Measurements from ENCODE around the gene RNF126. TPM values are rescaled to one million over a fixed set of nuclear protein-coding genes. Genes with fewer than 3 reads are reported as not detected.
"Not testable (repeated sequence)": the region's sequence is repeated elsewhere in the genome, so short reads cannot be mapped to it uniquely, and the experiment has no call there.

The RNF126 gene
- polyA plus RNA-seq, 1 donor (not counting 4 experiments of a cell fraction or from before 2014, with no cell fraction given): 8.2 TPM

GRCh38 chr19:632579-633067 is 30.4 kb downstream of the RNF126 start:
- H4K20me1 ChIP-seq (ENCODE audit: control insufficient read depth, extremely low read depth, insufficient read depth, low read length): no peaks in the 10 kb centered on the region
- peak overlapping the region; percentile 66 for H3K27ac ChIP-seq (ENCODE audit: control insufficient read depth, insufficient read depth, low read length)
- H3K27me3 ChIP-seq (ENCODE audit: control insufficient read depth, extremely low read depth, insufficient read depth, low read length): no peaks in the 10 kb centered on the region
- peak overlapping the region; percentile 41 for H2AFZ ChIP-seq (ENCODE audit: control insufficient read depth, low read length)
- peak overlapping the region; percentile 76 to 87 (median 85) for H3K4me3 ChIP-seq (ENCODE audit: control insufficient read depth in 2 of 3, extremely low read depth in 1 of 3, insufficient read depth in 2 of 3, low read depth in 1 of 3, low read length in 3 of 3)
- peak overlapping the region; percentile 86 for H3K9ac ChIP-seq (ENCODE audit: control insufficient read depth, extremely low read depth, insufficient read depth, low read length)
- TF ChIP-seq CTCF (optimal IDR thresholded peaks at IDR 0.05 in 1 of 3, IDR thresholded peaks at IDR 0.05 in 1 of 3, conservative IDR thresholded peaks at IDR 0.05 in 1 of 3; ENCODE audit: extremely low read depth in 1 of 3, insufficient read depth in 2 of 3, low read length in 3 of 3) (no peak), EZH2 (IDR thresholded peaks at IDR 0.05; ENCODE audit: low read length) (no peak)
- no peaks in the 10 kb centered on the region for H3K9me3 ChIP-seq (ENCODE audit: control insufficient read depth, low read depth, low read length)
- H3K4me1 ChIP-seq (ENCODE audit: control insufficient read depth, extremely low read depth, insufficient read depth, low read length): peaks cover 15% of the 10 kb centered on the region
- dilution Hi-C loops (cut with MboI; ENCODE audit: extremely low pct_ligation_motif_present, low sequenced_read_pairs): no loop called here
- H3K79me2 ChIP-seq (ENCODE audit: control insufficient read depth, insufficient read depth, low read length): peaks cover 16% of the 10 kb centered on the region
- peak overlapping the region; percentile 84 for H3K4me2 ChIP-seq (ENCODE audit: control insufficient read depth, extremely low read depth, insufficient read depth, low read depth, low read length)
- FAIRE-seq (no peak), DNase-seq (ENCODE audit: low read depth, low spot score) (no peak)
- H3K9me1 ChIP-seq (ENCODE audit: control insufficient read depth, extremely low read depth, insufficient read depth, low read length): no peaks in the 10 kb centered on the region
- peaks cover 4 to 7% of the 10 kb centered on the region in 2 experiments for H3K36me3 ChIP-seq (ENCODE audit: control insufficient read depth in 2 of 2, extremely low read depth in 1 of 2, insufficient read depth in 2 of 2, low read length in 2 of 2)

GRCh38 chr19:629961-630714 is 32.9 kb downstream of the RNF126 start:
- no peak overlapping the region for H3K4me2 ChIP-seq (ENCODE audit: control insufficient read depth, extremely low read depth, insufficient read depth, low read depth, low read length)
- H3K27me3 ChIP-seq (ENCODE audit: control insufficient read depth, extremely low read depth, insufficient read depth, low read length): no peaks in the 10 kb centered on the region
- DNase-seq (ENCODE audit: low read depth, low spot score) (no peak), FAIRE-seq (no peak)
- no peak for TF ChIP-seq EZH2 (IDR thresholded peaks at IDR 0.05; ENCODE audit: low read length)
- TF ChIP-seq CTCF (optimal IDR thresholded peaks at IDR 0.05 in 1 of 3, IDR thresholded peaks at IDR 0.05 in 1 of 3, conservative IDR thresholded peaks at IDR 0.05 in 1 of 3; ENCODE audit: extremely low read depth in 1 of 3, insufficient read depth in 2 of 3, low read length in 3 of 3): no peak
- no peaks in the 10 kb centered on the region for H4K20me1 ChIP-seq (ENCODE audit: control insufficient read depth, extremely low read depth, insufficient read depth, low read length)
- H3K27ac ChIP-seq (ENCODE audit: control insufficient read depth, insufficient read depth, low read length): no peak overlapping the region
- no peak overlapping the region for H3K4me3 ChIP-seq (ENCODE audit: control insufficient read depth in 2 of 3, extremely low read depth in 1 of 3, insufficient read depth in 2 of 3, low read depth in 1 of 3, low read length in 3 of 3)
- peaks cover 24% of the 10 kb centered on the region for H3K4me1 ChIP-seq (ENCODE audit: control insufficient read depth, extremely low read depth, insufficient read depth, low read length)
- H3K36me3 ChIP-seq (ENCODE audit: control insufficient read depth in 2 of 2, extremely low read depth in 1 of 2, insufficient read depth in 2 of 2, low read length in 2 of 2): peaks cover 4 to 13% of the 10 kb centered on the region in 2 experiments
- no peaks in the 10 kb centered on the region for H3K9me1 ChIP-seq (ENCODE audit: control insufficient read depth, extremely low read depth, insufficient read depth, low read length)
- H3K9ac ChIP-seq (ENCODE audit: control insufficient read depth, extremely low read depth, insufficient read depth, low read length): no peak overlapping the region
- H3K9me3 ChIP-seq (ENCODE audit: control insufficient read depth, low read depth, low read length): no peaks in the 10 kb centered on the region
- dilution Hi-C loops (cut with MboI; ENCODE audit: extremely low pct_ligation_motif_present, low sequenced_read_pairs): no loop called here
- no peak overlapping the region for H2AFZ ChIP-seq (ENCODE audit: control insufficient read depth, low read length)
- H3K79me2 ChIP-seq (ENCODE audit: control insufficient read depth, insufficient read depth, low read length): peaks cover 16% of the 10 kb centered on the region

GRCh38 chr19:629515-629914 is 33.5 kb downstream of the RNF126 start:
- Histone ChIP-seq H3K36me3 (ENCODE audit: control insufficient read depth in 2 of 2, extremely low read depth in 1 of 2, insufficient read depth in 2 of 2, low read length in 2 of 2) (peaks cover 4 to 14% of the 10 kb centered on the region in 2 experiments), H3K4me1 (ENCODE audit: control insufficient read depth, extremely low read depth, insufficient read depth, low read length) (peaks cover 24% of the 10 kb centered on the region), H3K79me2 (ENCODE audit: control insufficient read depth, insufficient read depth, low read length) (peaks cover 16% of the 10 kb centered on the region)
- H3K4me2 ChIP-seq (ENCODE audit: control insufficient read depth, extremely low read depth, insufficient read depth, low read depth, low read length); H3K27ac ChIP-seq (ENCODE audit: control insufficient read depth, insufficient read depth, low read length); H3K4me3 ChIP-seq (ENCODE audit: control insufficient read depth in 2 of 3, extremely low read depth in 1 of 3, insufficient read depth in 2 of 3, low read depth in 1 of 3, low read length in 3 of 3); H3K9me3 ChIP-seq (ENCODE audit: control insufficient read depth, low read depth, low read length); dilution Hi-C loops (cut with MboI; ENCODE audit: extremely low pct_ligation_motif_present, low sequenced_read_pairs); H4K20me1 ChIP-seq (ENCODE audit: control insufficient read depth, extremely low read depth, insufficient read depth, low read length); DNase-seq (ENCODE audit: low read depth, low spot score); H3K9me1 ChIP-seq (ENCODE audit: control insufficient read depth, extremely low read depth, insufficient read depth, low read length); FAIRE-seq; H2AFZ ChIP-seq (ENCODE audit: control insufficient read depth, low read length); H3K27me3 ChIP-seq (ENCODE audit: control insufficient read depth, extremely low read depth, insufficient read depth, low read length); H3K9ac ChIP-seq (ENCODE audit: control insufficient read depth, extremely low read depth, insufficient read depth, low read length): not testable (repeated sequence)
